Tibial nerve (tissue), 4 donors: ENCODE data around the gene ASGR2.

Experiments
- CTCF ChIP-seq, 5 experiments: fragments of 200-600 bp in 3 of 5; fragments of 450-650 bp in 2 of 5; sonication (generic) in 3 of 5; IDR thresholded peaks; one replicate each; pipeline ENCODE4 v1.5.1; 2016 to 2019; ENCODE audit warnings: antibody characterized with exemption in 5 of 5, mild to moderate bottlenecking in 3 of 5, moderate library complexity in 2 of 5
- EP300 ChIP-seq, 2 donors: sonication (generic); formaldehyde crosslinking; IDR thresholded peaks; one replicate each; pipeline ENCODE4 v1.6.1; 2017; ENCODE audit warnings: antibody characterized with exemption in 2 of 2, mild to moderate bottlenecking in 1 of 2
- POLR2A ChIP-seq, 2 donors: fragments of 450-650 bp; IDR thresholded peaks; one replicate each; pipeline ENCODE4 v1.6.1; 2017; ENCODE audit warnings: antibody characterized with exemption in 2 of 2, mild to moderate bottlenecking in 2 of 2, moderate library complexity in 2 of 2

DNA sequence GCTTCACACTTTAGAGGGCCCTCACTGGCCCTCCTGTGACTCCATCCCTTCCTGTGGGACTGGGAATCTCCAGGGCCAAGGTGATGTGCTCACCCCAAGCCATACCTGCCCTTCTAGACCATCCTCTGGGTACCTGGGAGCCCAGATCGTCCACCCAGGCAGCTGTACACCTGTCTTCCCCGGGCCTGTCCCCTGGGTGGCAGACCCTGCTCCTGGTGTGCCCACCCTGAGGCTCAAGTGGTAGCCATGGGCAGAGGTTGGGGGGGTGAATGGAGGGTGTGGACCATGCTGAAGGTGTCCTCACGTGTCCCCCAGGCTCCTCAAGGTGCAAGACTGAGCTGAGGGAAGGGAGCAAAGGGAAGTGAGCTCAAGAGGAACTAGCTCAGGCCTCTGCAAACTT, 43.9 kb downstream of the ASGR2 start:
- TF ChIP-seq CTCF (IDR thresholded peaks at IDR 0.05) (no peak), EP300 (IDR thresholded peaks at IDR 0.05) (no peak), POLR2A (IDR thresholded peaks at IDR 0.05) (no peak)
